Panc1 (cell line): ENCODE results near the gene ADIRF. TPM values are rescaled to one million over a fixed set of nuclear protein-coding genes. Genes with fewer than 3 reads are reported as not detected.

ENCODE experiments used
- ATAC-seq: fragments of 200-7000 bp; cut with Tn5 transposase; 2 replicates; pipeline ENCODE4 v1.9.1; 2020; ENCODE audit warnings: mild to moderate bottlenecking, moderate library complexity
- BruUV-seq: library from RNA; stranded (reverse); fragments of 400-500 nt; replicated peaks from 2 replicates; lab custom pipeline; 2021; lab: Mats Ljungman, UMichigan
- CTCF ChIA-PET: fragments of 300-600 bp; sonication (Branson Sonifier 250); formaldehyde crosslinking; loops from one replicate; lab custom pipeline; 2022; ENCODE audit warnings: antibody characterized with exemption; lab: Charles Lee
- POLR2A ChIA-PET: fragments of 300-600 bp; sonication (Branson Sonifier 250); formaldehyde crosslinking; loops from one replicate; lab custom pipeline; 2022; ENCODE audit warnings: antibody characterized with exemption; lab: Charles Lee
- DNase-seq: peaks from one replicate; pipeline ENCODE4 v3.0.0-alpha.2; 2010; ENCODE audit warnings: low read depth, low spot score
- H3K27ac ChIP-seq: 2 replicates; pipeline ENCODE4 v1.5.1; 2011; ENCODE audit warnings: mild to moderate bottlenecking, low read length, inconsistent platforms
- H3K27me3 ChIP-seq: fragments of 200-500 bp; sonication (Bioruptor generic); 2 replicates; pipeline ENCODE4 v1.6.0; 2014; ENCODE audit warnings: low read length, inconsistent platforms; ENCODE audit not compliant: control insufficient read depth, insufficient read depth
- H3K36me3 ChIP-seq: fragments of 200-500 bp; sonication (Bioruptor generic); 2 replicates; pipeline ENCODE4 v1.5.1; 2014; ENCODE audit warnings: inconsistent platforms, mild to moderate bottlenecking, low read length, moderate library complexity; ENCODE audit not compliant: control insufficient read depth, insufficient read depth
- H3K4me1 ChIP-seq: 2 replicates; pipeline ENCODE4 v1.5.1; 2011; ENCODE audit warnings: inconsistent platforms, mild to moderate bottlenecking, low read length, moderate library complexity; ENCODE audit not compliant: control insufficient read depth, insufficient read depth
- H3K4me3 ChIP-seq, 2 experiments: 2 replicates each; pipeline ENCODE4 v1.5.1; 2011 to 2012; ENCODE audit warnings: low read depth in 2 of 2, low read length in 2 of 2, mild to moderate bottlenecking in 2 of 2, inconsistent platforms in 1 of 2, moderate library complexity in 1 of 2
- H3K9me3 ChIP-seq: fragments of 200-500 bp; sonication (Bioruptor generic); 2 replicates; pipeline ENCODE4 v1.5.1; 2014; ENCODE audit warnings: low read depth, mild to moderate bottlenecking, inconsistent platforms, low read length, moderate library complexity; ENCODE audit not compliant: control insufficient read depth, insufficient read depth
- POLR2AphosphoS5 ChIP-seq: IDR thresholded peaks from 2 replicates; pipeline ENCODE4 v1.6.1; 2012; ENCODE audit warnings: mild to moderate bottlenecking, low read depth, low read length, moderate library complexity
- REST ChIP-seq, 2 experiments: IDR thresholded peaks; 2 replicates each; pipeline ENCODE4 v1.6.1; 2011 to 2012; ENCODE audit warnings: low read depth in 2 of 2, control low read depth in 1 of 2, low read length in 1 of 2, mild to moderate bottlenecking in 1 of 2, moderate library complexity in 1 of 2; ENCODE audit not compliant: insufficient read depth in 1 of 2
- SIN3A ChIP-seq: IDR thresholded peaks from 2 replicates; pipeline ENCODE4 v1.6.1; 2012; ENCODE audit warnings: low read depth, mild to moderate bottlenecking, low read length, moderate library complexity, borderline replicate concordance; ENCODE audit not compliant: insufficient read depth
- TCF7L2 ChIP-seq: IDR thresholded peaks from 2 replicates; pipeline ENCODE4 v1.6.1; 2011; ENCODE audit warnings: mild to moderate bottlenecking, low read depth, low read length, inconsistent platforms
- in situ Hi-C: cut with HindIII; loops from 2 replicates; pipeline ENCODE4 v1.10.0; 2016; ENCODE audit warnings: low sequenced_read_pairs, low pct_unique_long_range_greater_than_20kb
- intact Hi-C: fragments of 100-400 bp; cut with micrococcal nuclease; formaldehyde crosslinking; loops from one replicate; pipeline ENCODE4 v1.10.0; 2022; ENCODE audit not compliant: unreplicated experiment
- total RNA-seq: library from RNA; stranded (reverse); gene quantifications from one replicate; pipeline ENCODE4 v1.2.1, GENCODE V29; 2021; ENCODE audit not compliant: unreplicated experiment
- TF ChIP-seq, protein P1 (sequence below): fragments of 450-650 bp; IDR thresholded peaks from 2 replicates; pipeline ENCODE4 v1.5.1; 2017; ENCODE audit warnings: mild to moderate bottlenecking

ADIRF gene
- total RNA-seq, 1 experiment from 2014 or later = 14.8 TPM

- no peak overlapping the region for H3K4me3 ChIP-seq
- no peaks in the 10 kb centered on the region; the same call in 1 of the 2 replicates for H3K36me3 ChIP-seq
- ATAC-seq (no peak), DNase-seq (no peak)
- intact Hi-C loops = no loop called here
- TF ChIP-seq TCF7L2 (no peak), SIN3A (no peak), POLR2AphosphoS5 (no peak), REST (IDR thresholded peaks at IDR 0.05; ENCODE audit: insufficient read depth in 1 of 2, low read depth in 2 of 2, low read length in 1 of 2) (no peak)
- TF ChIP-seq, protein P1, sequence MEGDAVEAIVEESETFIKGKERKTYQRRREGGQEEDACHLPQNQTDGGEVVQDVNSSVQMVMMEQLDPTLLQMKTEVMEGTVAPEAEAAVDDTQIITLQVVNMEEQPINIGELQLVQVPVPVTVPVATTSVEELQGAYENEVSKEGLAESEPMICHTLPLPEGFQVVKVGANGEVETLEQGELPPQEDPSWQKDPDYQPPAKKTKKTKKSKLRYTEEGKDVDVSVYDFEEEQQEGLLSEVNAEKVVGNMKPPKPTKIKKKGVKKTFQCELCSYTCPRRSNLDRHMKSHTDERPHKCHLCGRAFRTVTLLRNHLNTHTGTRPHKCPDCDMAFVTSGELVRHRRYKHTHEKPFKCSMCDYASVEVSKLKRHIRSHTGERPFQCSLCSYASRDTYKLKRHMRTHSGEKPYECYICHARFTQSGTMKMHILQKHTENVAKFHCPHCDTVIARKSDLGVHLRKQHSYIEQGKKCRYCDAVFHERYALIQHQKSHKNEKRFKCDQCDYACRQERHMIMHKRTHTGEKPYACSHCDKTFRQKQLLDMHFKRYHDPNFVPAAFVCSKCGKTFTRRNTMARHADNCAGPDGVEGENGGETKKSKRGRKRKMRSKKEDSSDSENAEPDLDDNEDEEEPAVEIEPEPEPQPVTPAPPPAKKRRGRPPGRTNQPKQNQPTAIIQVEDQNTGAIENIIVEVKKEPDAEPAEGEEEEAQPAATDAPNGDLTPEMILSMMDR = no peak
- no peaks in the 10 kb centered on the region for H3K27me3 ChIP-seq
- ChIA-PET CTCF (interaction anchor here (0.8 to 1.7 kb wide), 6 partner anchors 8 to 27 kb away, joined by 3 to 43 read pairs (median 8); partner anchors contain the start of genes MMRN2 and SNCG), POLR2A (no interaction called here)
- in situ Hi-C loops = no loop called here
- no peak overlapping the region; the same call in 1 of the 2 replicates for H3K27ac ChIP-seq
- H3K9me3 ChIP-seq = no peaks in the 10 kb centered on the region
- peaks cover 42% of the 10 kb centered on the region for H3K4me1 ChIP-seq
- no TSS peak for BruUV-seq
Observed at GRCh38 chr10:86965986-86966654, 2.2 kb upstream of the ADIRF start.

GRCh38 chr10:86967481-86967941 lies 771 bp upstream of the ADIRF start:
- no peak for TF ChIP-seq TCF7L2
- TF ChIP-seq REST (IDR thresholded peaks at IDR 0.05; ENCODE audit: insufficient read depth in 1 of 2, low read depth in 2 of 2, low read length in 1 of 2) = no peak
- TF ChIP-seq, protein P1 = no peak
- no peak for TF ChIP-seq POLR2AphosphoS5
- TF ChIP-seq SIN3A = no peak
- Histone ChIP-seq H3K27ac (no peak overlapping the region), H3K4me1 (peaks cover 48% of the 10 kb centered on the region), H3K27me3 (no peaks in the 10 kb centered on the region), H3K9me3 (no peaks in the 10 kb centered on the region), H3K36me3 (no peaks in the 10 kb centered on the region; the same call in 1 of the 2 replicates), H3K4me3 (no peak overlapping the region)
- no peak for ATAC-seq
- in situ Hi-C loops = no loop called here
- BruUV-seq = no TSS peak
- CTCF ChIA-PET = interaction anchor here (1.3 to 1.7 kb wide), 4 partner anchors 9 to 28 kb away, joined by 3 to 43 read pairs (median 12); no protein-coding TSS in a partner anchor
- POLR2A ChIA-PET = no interaction called here
- DNase-seq = no peak
- intact Hi-C loops = no loop called here
